A549 treated with ZK216348 at 1 μM for 4 hours (cell line): ENCODE results near the gene SHISA3. TPM values are rescaled to one million over a fixed set of nuclear protein-coding genes. Genes with fewer than 3 reads are reported as not detected.

ENCODE experiments used
- total RNA-seq: library from RNA; stranded (reverse); fragments of 200-300 nt; extraction: Qiagen RNA extraction; gene quantifications from 5 replicates; pipeline ENCODE4 v1.2.3, GENCODE V29; 2022; ENCODE audit warnings: low read depth

Gene SHISA3
- 0.07 TPM in 1 of 5 replicates, not detected in the others for total RNA-seq

GRCh38 chr4:42396752-42397634, at the start of gene SHISA3:
Gene SHISA3 (plus strand): TSS chr4:42397488. CDS start chr4:42398057, 569 bp downstream.

Other genes starting within 250 kb of the SHISA3 start
- not detected in 5 replicates for gene BEND4, start 244.8 kb upstream of the SHISA3 start, total RNA-seq